ENCODE results near the gene PCOLCE2.

DNA sequence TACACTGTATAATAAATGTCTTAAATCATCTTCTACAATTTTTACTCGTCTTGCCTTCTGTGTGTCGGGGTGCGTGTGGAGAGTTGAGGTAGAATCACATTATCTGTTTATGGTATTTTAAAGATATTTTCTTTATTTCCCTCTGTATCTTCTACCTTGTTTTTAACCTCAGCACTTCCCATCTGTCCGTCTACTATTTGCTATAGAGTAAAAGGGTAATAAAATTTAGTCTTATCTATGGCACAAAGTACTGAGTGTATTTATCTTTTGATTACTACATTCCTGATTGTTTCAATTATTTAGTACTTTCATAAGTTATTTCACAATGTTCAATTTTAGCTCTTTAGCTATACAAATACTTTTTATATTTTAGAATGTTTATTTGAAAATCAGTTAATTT, 102.9 kb downstream of the PCOLCE2 start:
- TF ChIP-seq MAX (IDR thresholded peaks at IDR 0.05) (no peak), POLR2A (IDR thresholded peaks at IDR 0.05; ENCODE audit: borderline replicate concordance, extremely low read depth, insufficient read depth, insufficient read length) (no peak), POLR2AphosphoS5 (IDR thresholded peaks at IDR 0.05; ENCODE audit: low read depth, low read length) (no peak), EZH2phosphoT487 (IDR thresholded peaks at IDR 0.05; ENCODE audit: borderline replicate concordance) (no peak), CEBPB (IDR thresholded peaks at IDR 0.05; ENCODE audit: low read depth) (no peak)
- TF ChIP-seq, protein P1, sequence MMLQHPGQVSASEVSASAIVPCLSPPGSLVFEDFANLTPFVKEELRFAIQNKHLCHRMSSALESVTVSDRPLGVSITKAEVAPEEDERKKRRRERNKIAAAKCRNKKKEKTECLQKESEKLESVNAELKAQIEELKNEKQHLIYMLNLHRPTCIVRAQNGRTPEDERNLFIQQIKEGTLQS (IDR thresholded peaks at IDR 0.05), result no peak

All from HCT116 (cell line).